ENCODE results near the gene HOXB13. TPM values are rescaled to one million over a fixed set of nuclear protein-coding genes. Genes with fewer than 3 reads are reported as not detected.

The HOXB13 gene
- polyA plus RNA-seq, 1 of the 3 experiments (the other 2 are of a cell fraction): not detected

- ChIA-PET POLR2A (no interaction called here), CTCF (interaction anchor here (0.7 to 9.7 kb wide), 63 partner anchors 8 to 877 kb away, joined by 3 to 113 read pairs (median 5); partner anchors contain the start of genes HOXB5, HOXB9, IGF2BP1 and PRAC2)
- DNase-seq: no peak
- no peaks in the 10 kb centered on the region for H3K9me3 ChIP-seq
- H3K27me3 ChIP-seq (ENCODE audit: insufficient read depth): peaks cover 97% of the 10 kb centered on the region
- no peaks in the 10 kb centered on the region for H3K79me2 ChIP-seq (ENCODE audit: insufficient read depth)
- H4K20me1 ChIP-seq (ENCODE audit: insufficient read depth): no peaks in the 10 kb centered on the region
- H3K27ac ChIP-seq (ENCODE audit: low read depth in 2 of 2, low read length in 1 of 2): no peak overlapping the region
- H3K9ac ChIP-seq: no peak overlapping the region
- H3K4me2 ChIP-seq: no peak overlapping the region
- no peak overlapping the region for H3K4me3 ChIP-seq (ENCODE audit: low read depth in 2 of 2, low read length in 1 of 2)
- TF ChIP-seq IRF3 (IDR thresholded peaks at IDR 0.05; ENCODE audit: low read depth, low read length): no peak
- TF ChIP-seq RCOR1 (IDR thresholded peaks at IDR 0.05; ENCODE audit: low read length): no peak
- H2AFZ ChIP-seq (ENCODE audit: low read depth): no peak overlapping the region
- 12% methylated on average over 5 of the region's 5 CpGs for WGBS (ENCODE audit: low lambda C conversion rate)
- H3K36me3 ChIP-seq (replicated peaks in 1 of 2; ENCODE audit: control insufficient read depth in 1 of 2, insufficient read depth in 2 of 2, low read length in 1 of 2): no peaks in the 10 kb centered on the region
- H3K4me1 ChIP-seq (ENCODE audit: control insufficient read depth in 1 of 2, insufficient read depth in 2 of 2, low read depth in 1 of 2, low read length in 1 of 2): no peaks in the 10 kb centered on the region
- peaks cover 3% of the 10 kb centered on the region for H3F3A ChIP-seq (replicated peaks; ENCODE audit: insufficient read depth)
- no peaks in the 10 kb centered on the region for H3K9me2 ChIP-seq
Measured at GRCh38 chr17:48679385-48680096, 49.0 kb downstream of the HOXB13 start.

- Histone ChIP-seq H3K9me2 (no peaks in the 10 kb centered on the region), H3K9ac (no peak overlapping the region), H2AFZ (ENCODE audit: low read depth) (no peak overlapping the region; the same call in 1 of the 2 replicates), H3K4me2 (peak overlapping the region; percentile 63), H3K36me3 (replicated peaks in 1 of 2; ENCODE audit: control insufficient read depth in 1 of 2, insufficient read depth in 2 of 2, low read length in 1 of 2) (no peaks in the 10 kb centered on the region), H3F3A (replicated peaks; ENCODE audit: insufficient read depth) (peaks cover 3% of the 10 kb centered on the region), H3K4me3 (ENCODE audit: low read depth in 2 of 2, low read length in 1 of 2) (peak overlapping the region in 1 of 2 experiments; percentile 29; a peak in 1 of 4 replicates), H3K27me3 (ENCODE audit: insufficient read depth) (peaks cover 96% of the 10 kb centered on the region), H3K9me3 (no peaks in the 10 kb centered on the region), H3K27ac (ENCODE audit: low read depth in 2 of 2, low read length in 1 of 2) (no peak overlapping the region), H4K20me1 (ENCODE audit: insufficient read depth) (no peaks in the 10 kb centered on the region), H3K79me2 (ENCODE audit: insufficient read depth) (no peaks in the 10 kb centered on the region), H3K4me1 (ENCODE audit: control insufficient read depth in 1 of 2, insufficient read depth in 2 of 2, low read depth in 1 of 2, low read length in 1 of 2) (no peaks in the 10 kb centered on the region)
- CTCF ChIA-PET: interaction anchor here (0.5 to 9.7 kb wide), 91 partner anchors 7 to 878 kb away, joined by 3 to 113 read pairs (median 4); partner anchors contain the start of genes CALCOCO2, HOXB5, HOXB9 and IGF2BP1
- DNase-seq: peak; percentile 87
- TF ChIP-seq JUND (IDR thresholded peaks at IDR 0.05): no peak
- no peak for TF ChIP-seq MEF2A (IDR thresholded peaks at IDR 0.05; ENCODE audit: borderline replicate concordance, low read depth)
- TF ChIP-seq IRF3 (IDR thresholded peaks at IDR 0.05; ENCODE audit: low read depth, low read length): no peak
- no peak for TF ChIP-seq USF2 (IDR thresholded peaks at IDR 0.05; ENCODE audit: borderline replicate concordance, low read depth, low read length)
- TF ChIP-seq MAX (IDR thresholded peaks at IDR 0.05; ENCODE audit: low read depth): no peak
- no peak for TF ChIP-seq TCF12 (IDR thresholded peaks at IDR 0.05)
- TF ChIP-seq RAD21 (IDR thresholded peaks at IDR 0.05; ENCODE audit: low read length): peak; percentile 70
- no peak for TF ChIP-seq FOSL2 (IDR thresholded peaks at IDR 0.05; ENCODE audit: borderline replicate concordance, low read depth)
- no peak for TF ChIP-seq SIN3A (IDR thresholded peaks at IDR 0.05; ENCODE audit: borderline replicate concordance, low read depth, low read length)
- TF ChIP-seq RCOR1 (IDR thresholded peaks at IDR 0.05; ENCODE audit: low read length): no peak
- TF ChIP-seq YY1 (IDR thresholded peaks at IDR 0.05; ENCODE audit: low read depth): no peak
- no peak for TF ChIP-seq POLR2AphosphoS5 (IDR thresholded peaks at IDR 0.05; ENCODE audit: low read depth, low read length)
- TF ChIP-seq GABPA (IDR thresholded peaks at IDR 0.05; ENCODE audit: low read depth): no peak
- TF ChIP-seq SMC3 (IDR thresholded peaks at IDR 0.05; ENCODE audit: low read depth, low read length): peak; percentile 62
- TF ChIP-seq RXRA (IDR thresholded peaks at IDR 0.05; ENCODE audit: borderline replicate concordance, low read depth): no peak
- TF ChIP-seq CTCF (IDR thresholded peaks at IDR 0.05): peak; percentile 98
- no peak for TF ChIP-seq ELF1 (IDR thresholded peaks at IDR 0.05)
- POLR2A ChIA-PET: no interaction called here
- WGBS (ENCODE audit: low lambda C conversion rate): 6% methylated on average over 36 of the region's 41 CpGs
Measured at GRCh38 chr17:48678141-48678971, 50.2 kb downstream of the HOXB13 start.

Measured in SK-N-SH (cell line).